Measurements from ENCODE around the gene SNX25.

DNA sequence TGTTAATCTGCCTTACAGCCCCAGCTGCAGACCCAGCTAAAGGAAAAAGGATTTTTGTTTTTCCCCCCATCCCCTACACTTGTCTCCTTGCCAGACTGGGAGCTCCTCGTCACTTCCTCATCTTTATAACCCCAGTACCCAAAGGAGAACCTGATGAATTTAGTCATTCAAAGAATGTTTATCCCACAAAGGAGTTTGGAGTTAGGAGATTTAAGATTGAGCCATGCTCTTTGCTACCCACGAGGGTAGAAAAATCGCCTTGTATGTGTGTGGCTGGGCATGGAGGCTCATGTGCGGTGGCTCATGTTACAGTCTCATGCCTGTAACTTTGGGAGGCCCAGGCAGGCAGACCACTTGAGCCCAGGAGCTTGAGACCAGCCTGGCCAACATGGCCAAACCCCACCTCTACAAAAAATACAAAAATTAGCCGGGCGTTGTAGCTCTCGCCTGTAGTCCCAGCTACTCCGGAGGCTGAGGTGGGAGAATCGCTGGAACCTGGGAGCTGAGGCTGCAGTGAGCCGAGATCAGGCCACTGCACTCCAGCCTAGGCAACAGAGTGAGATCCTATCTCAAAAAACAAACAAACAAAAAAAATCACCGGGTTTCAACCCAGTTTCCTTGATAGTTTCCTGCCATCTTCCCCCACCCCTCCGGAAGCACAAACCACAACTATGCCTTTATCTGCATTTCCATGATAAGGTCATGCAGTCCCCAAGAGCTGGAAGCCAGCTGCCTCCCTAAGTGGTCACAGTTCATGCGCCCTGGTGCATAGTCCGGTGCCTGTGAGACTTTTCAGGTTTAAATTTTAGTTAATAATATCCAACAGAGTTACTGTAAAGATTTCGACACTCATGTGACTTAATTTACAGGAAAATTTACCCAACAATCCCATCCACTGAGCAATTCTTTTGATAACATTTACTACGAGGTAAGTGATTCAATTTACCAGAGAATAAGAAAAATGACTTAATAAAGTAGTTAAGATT lies 7.1 kb upstream of the SNX25 start:
- TF ChIP-seq, protein P1, sequence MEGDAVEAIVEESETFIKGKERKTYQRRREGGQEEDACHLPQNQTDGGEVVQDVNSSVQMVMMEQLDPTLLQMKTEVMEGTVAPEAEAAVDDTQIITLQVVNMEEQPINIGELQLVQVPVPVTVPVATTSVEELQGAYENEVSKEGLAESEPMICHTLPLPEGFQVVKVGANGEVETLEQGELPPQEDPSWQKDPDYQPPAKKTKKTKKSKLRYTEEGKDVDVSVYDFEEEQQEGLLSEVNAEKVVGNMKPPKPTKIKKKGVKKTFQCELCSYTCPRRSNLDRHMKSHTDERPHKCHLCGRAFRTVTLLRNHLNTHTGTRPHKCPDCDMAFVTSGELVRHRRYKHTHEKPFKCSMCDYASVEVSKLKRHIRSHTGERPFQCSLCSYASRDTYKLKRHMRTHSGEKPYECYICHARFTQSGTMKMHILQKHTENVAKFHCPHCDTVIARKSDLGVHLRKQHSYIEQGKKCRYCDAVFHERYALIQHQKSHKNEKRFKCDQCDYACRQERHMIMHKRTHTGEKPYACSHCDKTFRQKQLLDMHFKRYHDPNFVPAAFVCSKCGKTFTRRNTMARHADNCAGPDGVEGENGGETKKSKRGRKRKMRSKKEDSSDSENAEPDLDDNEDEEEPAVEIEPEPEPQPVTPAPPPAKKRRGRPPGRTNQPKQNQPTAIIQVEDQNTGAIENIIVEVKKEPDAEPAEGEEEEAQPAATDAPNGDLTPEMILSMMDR (conservative IDR thresholded peaks at IDR 0.05; ENCODE audit: low read depth, low read length), result no peak
- TF ChIP-seq EZH2 (IDR thresholded peaks at IDR 0.05; ENCODE audit: low read length, unreplicated experiment) (no peak), EZH2phosphoT487 (IDR thresholded peaks at IDR 0.05; ENCODE audit: borderline replicate concordance, low read length) (no peak)

Data from PC-3 (cell line).